ENCODE measurements around the gene HADHA.

DNA sequence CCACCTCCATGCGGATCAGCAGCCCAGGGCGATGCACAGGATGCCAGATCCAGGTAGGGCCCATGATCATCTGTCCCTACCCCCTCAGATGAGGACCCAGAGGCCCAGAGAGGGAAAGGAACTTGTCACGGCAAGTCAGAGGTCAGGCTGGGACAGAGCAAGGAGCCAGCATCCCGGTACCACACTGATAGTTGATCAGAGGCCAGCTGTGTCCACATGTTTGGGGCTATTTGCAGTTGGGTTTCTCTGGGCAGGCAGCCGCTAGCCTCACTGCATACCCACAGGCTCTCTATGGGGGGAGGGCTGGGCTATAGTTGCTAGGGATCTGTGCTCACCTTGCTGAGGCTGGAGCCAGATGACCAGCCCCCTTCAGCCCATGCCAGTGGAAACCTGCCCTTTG lies 62.0 kb downstream of the HADHA start:
- TF ChIP-seq FOXM1 (IDR thresholded peaks at IDR 0.05; ENCODE audit: borderline replicate concordance) (no peak), NFRKB (IDR thresholded peaks at IDR 0.05) (no peak), BHLHE40 (IDR thresholded peaks at IDR 0.05; ENCODE audit: borderline replicate concordance) (no peak), FOXK2 (IDR thresholded peaks at IDR 0.05) (no peak), LEF1 (IDR thresholded peaks at IDR 0.05; ENCODE audit: borderline replicate concordance) (no peak), SUZ12 (IDR thresholded peaks at IDR 0.05) (no peak), CTBP1 (IDR thresholded peaks at IDR 0.05; ENCODE audit: borderline replicate concordance) (no peak), L3MBTL2 (conservative IDR thresholded peaks at IDR 0.05) (no peak), TARDBP (IDR thresholded peaks at IDR 0.05) (no peak), ZNF384 (IDR thresholded peaks at IDR 0.05) (no peak)

Measured in HEK293T (cell line).